Esophagus muscularis mucosa (tissue), 4 donors: ENCODE data around the gene DSCAML1. TPM values are rescaled to one million over a fixed set of nuclear protein-coding genes. Genes with fewer than 3 reads are reported as not detected.

Experiments
- DNase-seq: peaks from one replicate; pipeline ENCODE4 v3.0.0-alpha.2; 2017; ENCODE audit errors: extremely low spot score
- H3K27ac ChIP-seq, 4 donors: fragments of 200-600 bp; sonication (generic); replicated peaks in 1 of 4; 1 replicate in 3 of 4; 2 replicates in 1 of 4; pipeline ENCODE4 v1.5.1; 2016 to 2019; ENCODE audit warnings: mild to moderate bottlenecking in 1 of 4
- H3K27me3 ChIP-seq, 4 donors: fragments of 200-600 bp; sonication (generic); one replicate each; pipeline versions ENCODE4 v1.5.1 to v1.6.0; 2016 to 2019
- H3K36me3 ChIP-seq, 4 donors: fragments of 200-600 bp; sonication (generic); one replicate each; pipeline ENCODE4 v1.5.1; 2016 to 2019
- H3K4me1 ChIP-seq, 4 donors: fragments of 200-600 bp; sonication (generic); one replicate each; pipeline ENCODE4 v1.5.1; 2016 to 2019
- H3K4me3 ChIP-seq, 4 donors: fragments of 200-600 bp; sonication (generic); 1 replicate in 2 of 4; 2 replicates in 2 of 4; pipeline ENCODE4 v1.5.1; 2016 to 2019; ENCODE audit warnings: mild to moderate bottlenecking in 4 of 4, moderate library complexity in 1 of 4
- H3K9me3 ChIP-seq, 4 donors: fragments of 200-600 bp; sonication (generic); 1 replicate in 3 of 4; 2 replicates in 1 of 4; pipeline ENCODE4 v1.5.1; 2016 to 2019
- CTCF ChIP-seq, 3 experiments: fragments of 200-600 bp in 2 of 3; fragments of 450-650 bp in 1 of 3; sonication (generic) in 2 of 3; IDR thresholded peaks; one replicate each; pipeline ENCODE4 v1.5.1; 2017 to 2019; ENCODE audit warnings: antibody characterized with exemption in 3 of 3, mild to moderate bottlenecking in 2 of 3, moderate library complexity in 1 of 3
- EP300 ChIP-seq: sonication (generic); formaldehyde crosslinking; IDR thresholded peaks from one replicate; pipeline ENCODE4 v1.6.1; 2017; ENCODE audit warnings: antibody characterized with exemption
- POLR2A ChIP-seq: fragments of 450-650 bp; IDR thresholded peaks from one replicate; pipeline ENCODE4 v1.6.1; 2017; ENCODE audit warnings: antibody characterized with exemption, moderate library complexity, mild to moderate bottlenecking, low read depth
- POLR2AphosphoS5 ChIP-seq, 2 donors: sonication (generic); formaldehyde crosslinking; IDR thresholded peaks; one replicate each; pipeline ENCODE4 v1.6.1; 2017; ENCODE audit warnings: antibody characterized with exemption in 2 of 2
- WGBS: methylation state at CpG from one replicate; pipeline ENCODE4 v1.1.5; 2018; 5-methylcytosine and 5-hydroxymethylcytosine counted together
- intact Hi-C: fragments of 100-400 bp; cut with DNase I; formaldehyde crosslinking; loops from one replicate; pipeline ENCODE4 v1.15.1; 2023
- total RNA-seq, 4 donors: library from RNA; depleted of rRNA; stranded (reverse); fragments of >200 nt; gene quantifications; one replicate each; pipeline versions ENCODE4 v1.1.0 to v1.2.1, GENCODE V29; 2016

The DSCAML1 gene
- total RNA-seq, 4 donors from 2014 or later: 0.50 to 5.8 (median 1.2) TPM

DNA sequence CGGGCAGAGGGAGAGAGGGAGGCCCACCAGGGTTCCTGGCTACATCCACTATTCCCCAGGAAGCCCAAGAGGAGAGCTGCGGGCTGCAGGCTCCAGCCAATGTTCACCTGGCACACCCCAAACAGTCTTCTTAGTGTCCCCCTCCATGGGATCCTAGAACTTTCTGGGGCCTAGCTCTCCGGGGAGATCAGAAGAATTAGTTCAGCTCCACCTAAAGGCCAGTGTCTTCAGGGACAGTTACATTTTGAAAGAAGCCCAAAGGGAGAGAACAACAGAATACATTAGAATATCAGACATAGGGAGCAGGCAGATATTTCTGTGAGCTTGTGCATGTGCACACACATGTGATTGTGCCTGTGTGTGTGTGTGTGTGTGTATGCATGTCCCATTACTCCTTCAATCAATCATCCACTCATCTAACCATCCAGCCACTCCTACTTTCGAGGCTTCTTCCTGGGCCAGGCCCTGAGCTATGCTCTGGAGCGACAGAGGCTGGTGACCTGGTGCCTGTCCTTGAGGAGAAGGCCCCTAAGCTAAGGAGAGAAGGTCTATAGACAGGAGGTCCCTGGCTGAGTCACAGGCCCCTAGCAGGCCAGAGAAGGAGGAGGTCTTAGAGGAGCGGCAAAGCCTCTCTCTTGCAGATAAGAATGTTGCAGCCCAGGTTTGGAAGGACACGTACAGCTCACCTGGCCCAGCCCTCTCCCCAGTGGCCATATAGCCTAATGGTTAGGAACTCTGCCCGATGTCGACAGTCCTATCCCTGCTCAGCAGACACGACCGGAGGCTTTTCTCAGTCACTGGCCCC lies 165.5 kb downstream of the DSCAML1 start:
- no peaks in the 10 kb centered on the region for H3K27me3 ChIP-seq
- intact Hi-C loops: no loop called here
- TF ChIP-seq CTCF (IDR thresholded peaks at IDR 0.05): no peak
- no peaks in the 10 kb centered on the region for H3K4me1 ChIP-seq
- H3K36me3 ChIP-seq: no peaks in the 10 kb centered on the region
- DNase-seq: no peak
- WGBS: 87% methylated on average over 11 of the region's 11 CpGs
- H3K9me3 ChIP-seq: no peaks in the 10 kb centered on the region
- no peak overlapping the region for H3K4me3 ChIP-seq
- no peak overlapping the region for H3K27ac ChIP-seq

GRCh38 chr11:117629891-117630538 lies 167.0 kb downstream of the DSCAML1 start:
- Histone ChIP-seq H3K4me1 (no peaks in the 10 kb centered on the region), H3K36me3 (no peaks in the 10 kb centered on the region), H3K4me3 (no peak overlapping the region), H3K9me3 (no peaks in the 10 kb centered on the region), H3K27ac (no peak overlapping the region), H3K27me3 (no peaks in the 10 kb centered on the region)
- WGBS: 97% methylated on average over 9 of the region's 9 CpGs
- no peak for TF ChIP-seq POLR2A
- no peak for TF ChIP-seq CTCF (IDR thresholded peaks at IDR 0.05)
- no peak for TF ChIP-seq POLR2AphosphoS5 (IDR thresholded peaks at IDR 0.05)
- no peak for TF ChIP-seq EP300
- intact Hi-C loops: no loop called here
- DNase-seq: no peak

GRCh38 chr11:117629146-117629545 lies 167.9 kb downstream of the DSCAML1 start:
- intact Hi-C loops: no loop called here
- no peaks in the 10 kb centered on the region for H3K9me3 ChIP-seq
- DNase-seq: no peak
- H3K4me3 ChIP-seq: no peak overlapping the region
- no peak overlapping the region for H3K27ac ChIP-seq
- WGBS: 90% methylated on average over 6 of the region's 6 CpGs
- TF ChIP-seq CTCF (IDR thresholded peaks at IDR 0.05) (no peak), POLR2AphosphoS5 (IDR thresholded peaks at IDR 0.05) (no peak), EP300 (no peak), POLR2A (no peak)
- no peaks in the 10 kb centered on the region for H3K36me3 ChIP-seq
- H3K4me1 ChIP-seq: no peaks in the 10 kb centered on the region
- H3K27me3 ChIP-seq: no peaks in the 10 kb centered on the region

- Histone ChIP-seq H3K9me3 (no peaks in the 10 kb centered on the region), H3K4me1 (no peaks in the 10 kb centered on the region), H3K36me3 (no peaks in the 10 kb centered on the region), H3K27me3 (no peaks in the 10 kb centered on the region), H3K4me3 (no peak overlapping the region), H3K27ac (no peak overlapping the region)
- no peak for TF ChIP-seq POLR2AphosphoS5 (IDR thresholded peaks at IDR 0.05)
- TF ChIP-seq EP300: no peak
- no peak for TF ChIP-seq CTCF (IDR thresholded peaks at IDR 0.05)
- no peak for TF ChIP-seq POLR2A
- WGBS: 90% methylated on average over 13 of the region's 13 CpGs
- no peak for DNase-seq
- intact Hi-C loops: no loop called here
Observed at GRCh38 chr11:117627259-117627658, 169.8 kb downstream of the DSCAML1 start.
